Stimulated activated CD8-positive, alpha-beta memory T cell treated with anti-CD3 and anti-CD28 coated beads, Interleukin-4, amount 100 ng/mL, for 48 hours (primary cell): ENCODE data around the gene DYTN.

Experiments used
- DNase-seq: peaks from one replicate; pipeline ENCODE4 v3.0.0-alpha.2; 2020

Gene DYTN

DNA sequence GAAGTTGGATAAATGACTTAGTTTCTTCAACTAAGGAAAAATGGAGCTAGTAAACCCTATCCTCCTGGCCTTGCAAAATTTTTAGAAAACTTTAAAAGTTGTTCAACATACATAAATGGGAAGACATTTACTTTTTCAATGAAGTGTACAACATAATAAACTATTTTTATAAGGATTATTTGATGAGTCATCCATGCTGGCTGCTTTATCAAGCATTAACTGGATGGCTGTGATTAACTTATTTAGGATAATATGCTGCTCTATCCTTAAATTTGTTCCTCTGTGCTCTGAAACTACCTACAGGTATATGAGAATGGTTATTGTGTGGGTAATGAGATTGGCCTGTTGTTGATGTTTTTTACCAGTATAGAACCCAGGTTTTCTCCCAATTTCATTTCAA, 21.3 kb downstream of the DYTN start:
- DNase-seq: no peak

DNA sequence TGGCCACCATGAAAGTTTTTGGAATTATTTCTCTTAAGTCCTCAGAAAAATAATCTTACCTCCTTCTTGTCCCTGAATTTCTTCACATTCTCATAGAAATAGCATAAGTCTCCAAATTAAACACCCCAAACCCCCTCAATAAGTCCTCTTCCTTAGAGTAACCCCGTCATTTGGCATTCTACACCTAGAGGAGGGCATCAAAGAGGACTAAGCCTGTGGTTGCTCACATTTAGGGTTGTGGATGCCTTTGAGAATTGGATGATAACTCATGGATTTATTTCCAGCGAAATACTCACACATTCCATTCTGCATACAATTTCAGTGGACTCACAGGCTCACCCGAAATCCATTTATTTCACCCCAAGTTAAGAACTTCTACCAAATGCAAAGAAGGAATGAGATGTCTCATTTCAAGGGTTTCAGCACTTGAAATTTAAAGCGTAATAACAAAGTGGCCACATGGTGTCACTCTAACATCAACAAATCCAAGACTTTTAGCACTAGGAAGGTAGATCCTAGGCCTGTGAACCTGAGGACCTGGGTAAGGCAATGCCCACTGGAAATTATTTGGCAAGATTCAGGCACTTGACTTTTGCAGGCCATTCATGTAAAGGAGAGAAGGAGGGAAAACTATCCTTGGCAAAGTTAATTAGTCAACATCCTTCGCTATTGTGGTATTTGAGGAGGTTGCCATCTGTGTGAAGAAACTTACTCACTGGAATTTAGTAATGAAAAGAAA, 24.6 kb downstream of the DYTN start:
- peak; percentile 35 for DNase-seq

DNA sequence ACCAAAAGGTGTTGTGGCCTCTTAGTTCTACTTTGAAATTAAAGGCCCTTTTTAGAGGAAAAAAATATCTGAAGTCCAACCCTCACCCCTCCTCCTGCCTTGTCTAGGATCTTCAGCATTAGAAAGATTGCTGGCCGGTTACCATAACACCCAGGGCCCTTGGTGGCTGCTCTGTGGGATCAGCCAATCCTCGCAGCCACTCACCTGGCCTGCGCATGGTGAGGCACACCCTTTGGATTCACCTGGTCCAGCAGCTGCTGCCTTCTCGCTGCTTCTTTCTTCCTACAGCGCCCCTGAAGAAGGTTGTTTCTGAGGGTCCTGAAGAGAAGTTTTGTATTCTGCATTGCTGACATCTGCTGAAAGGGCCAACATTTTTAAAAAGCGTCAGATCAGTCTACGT, 25.2 kb downstream of the DYTN start:
- no peak for DNase-seq

DNA sequence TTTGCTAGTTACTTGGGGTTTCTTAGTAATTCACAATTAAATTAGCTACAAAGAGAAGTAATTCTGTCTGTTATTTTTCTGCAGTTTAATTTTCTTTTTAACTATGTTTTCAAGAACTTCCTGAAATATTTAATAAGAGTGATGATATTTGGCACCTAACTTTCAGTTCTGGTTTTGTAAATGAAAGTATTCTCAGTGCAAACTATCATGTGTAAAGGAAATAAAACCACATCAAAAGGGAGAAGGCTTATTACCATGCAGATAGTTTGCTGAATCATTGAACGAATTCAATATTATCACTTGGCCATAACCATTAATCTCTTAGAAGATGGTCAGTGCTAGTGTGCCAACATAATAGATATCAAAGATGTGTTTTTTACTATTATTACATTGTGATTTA, 29.2 kb downstream of the DYTN start:
- DNase-seq: no peak

DNA sequence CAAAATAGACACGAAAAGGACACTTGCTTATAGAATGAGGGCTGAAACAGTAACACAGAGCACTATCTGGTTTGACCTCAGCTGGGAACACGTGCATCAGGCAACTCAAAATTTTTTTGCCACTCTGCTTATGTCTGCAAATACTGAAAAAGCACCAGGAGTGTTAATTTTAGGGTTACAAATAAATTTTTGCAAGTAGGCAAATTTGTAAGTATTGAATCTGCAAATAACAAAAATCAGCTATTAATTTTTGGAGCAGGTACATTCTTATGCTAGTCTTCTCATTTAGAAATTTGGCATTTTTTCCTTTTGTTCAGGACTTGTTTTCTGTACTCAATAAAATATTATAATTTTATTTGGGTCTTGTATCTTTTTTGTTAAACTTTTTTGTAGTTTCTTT, 29.7 kb downstream of the DYTN start:
- DNase-seq: no peak

DNA sequence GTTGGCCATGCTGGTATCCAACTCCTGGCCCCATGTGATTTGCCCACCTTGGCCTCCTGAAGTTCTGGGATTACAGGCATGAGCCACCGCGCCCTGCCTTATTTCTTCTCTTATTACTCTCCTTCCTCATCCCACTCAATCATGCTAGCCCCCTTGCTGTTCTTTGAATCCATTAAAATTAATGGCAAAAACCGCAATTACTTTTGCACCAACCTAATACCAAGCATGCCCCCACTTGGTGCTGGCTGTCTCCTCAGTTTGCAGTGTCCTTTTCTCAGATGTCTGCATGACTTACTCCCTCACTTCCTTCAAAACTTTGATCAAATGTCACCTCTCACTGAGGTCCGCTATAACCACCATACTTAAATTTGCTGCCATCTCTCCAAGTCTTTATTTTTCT, 34.6 kb downstream of the DYTN start:
- DNase-seq: no peak

DNA sequence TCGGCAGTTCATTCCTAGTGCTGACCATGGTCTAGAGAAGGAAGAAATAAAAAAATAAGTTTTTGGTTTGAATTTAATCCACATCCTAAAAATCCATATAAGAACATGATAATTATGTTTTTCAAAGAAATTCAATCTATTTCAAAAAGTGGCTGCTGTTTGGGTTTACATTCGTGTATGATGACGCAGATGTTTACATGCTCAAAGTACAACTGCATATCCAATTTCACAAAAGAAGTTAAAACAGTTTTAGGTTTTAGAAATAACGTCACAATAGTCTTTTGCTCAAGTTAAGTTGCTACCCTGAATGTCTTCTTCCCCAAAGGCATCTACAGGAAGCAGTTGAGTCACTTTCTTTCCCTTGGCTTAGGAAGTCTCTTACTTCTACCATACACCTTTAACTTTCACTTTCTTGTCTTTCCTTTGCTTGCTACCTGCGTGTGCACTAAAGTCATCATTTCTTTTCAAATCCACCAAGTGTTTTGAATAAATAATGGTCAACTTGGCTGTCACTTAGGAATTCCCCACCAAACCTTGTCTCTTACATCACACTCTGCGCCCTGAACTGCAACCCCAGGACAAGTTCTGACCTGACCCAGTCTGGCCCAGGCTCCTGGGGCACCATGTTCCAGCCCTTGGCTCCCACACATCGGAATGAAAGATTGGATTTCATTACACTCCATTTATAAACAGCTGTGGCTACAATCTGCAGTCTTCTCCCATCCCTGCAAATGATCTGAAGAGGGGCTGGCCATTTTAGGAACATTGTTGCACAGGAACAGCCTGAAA, 47.5 kb downstream of the DYTN start:
- no peak for DNase-seq

DNA sequence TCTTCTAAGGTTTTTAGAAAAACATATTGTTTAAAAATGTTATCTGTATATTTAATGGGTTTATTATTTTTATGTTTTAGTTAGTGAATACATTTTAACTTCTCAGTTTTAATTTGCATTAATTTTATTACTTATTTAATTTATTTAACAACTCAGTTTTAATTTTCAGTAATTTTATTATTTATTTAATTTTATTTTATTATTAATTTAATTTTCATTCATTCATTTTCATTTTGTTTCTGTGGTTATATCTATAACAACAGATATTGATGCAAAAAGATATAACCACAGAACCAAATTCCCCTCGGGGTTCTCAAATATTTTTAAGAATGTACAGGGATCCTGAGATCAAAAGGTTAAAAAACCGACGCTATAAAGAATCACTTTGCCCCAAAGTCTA, 52.9 kb downstream of the DYTN start:
- DNase-seq: no peak

DNA sequence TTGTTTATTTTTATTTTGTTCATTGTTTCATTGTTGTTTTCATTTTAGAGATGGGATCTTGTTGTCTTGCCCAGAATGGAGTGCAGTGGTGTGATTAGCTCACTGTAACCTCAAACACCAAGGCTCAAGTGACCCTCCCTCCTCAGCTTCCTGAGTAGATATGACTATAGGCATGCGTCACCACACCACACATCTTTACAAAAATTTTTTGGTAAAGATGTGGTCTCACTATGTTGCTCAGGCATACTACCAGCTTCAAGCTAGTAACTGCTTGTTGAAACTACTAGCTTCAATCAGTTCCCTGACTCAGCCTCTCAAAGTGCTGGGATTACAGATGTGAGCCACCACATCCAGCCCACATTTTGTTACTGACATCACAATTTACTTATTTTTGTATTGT, 61.1 kb downstream of the DYTN start:
- no peak for DNase-seq

DNA sequence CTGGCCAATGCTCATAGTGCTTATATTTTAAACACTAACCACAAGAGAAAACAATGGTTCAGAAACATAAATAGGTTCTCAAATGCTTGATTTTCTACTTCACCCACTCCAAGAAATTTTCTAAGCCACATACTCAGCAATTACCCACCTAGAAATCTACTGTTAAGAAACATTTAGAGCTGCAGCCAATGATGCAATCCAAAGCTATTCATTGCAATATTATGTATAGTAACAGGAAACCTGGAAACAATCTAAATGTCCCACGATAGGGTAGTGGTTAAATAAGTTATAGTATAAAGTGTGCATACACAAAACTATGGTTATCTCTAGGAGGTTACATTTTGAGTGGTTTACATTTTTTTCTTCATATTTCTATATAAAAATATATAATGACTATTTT, 70.2 kb downstream of the DYTN start:
- DNase-seq: no peak

DNA sequence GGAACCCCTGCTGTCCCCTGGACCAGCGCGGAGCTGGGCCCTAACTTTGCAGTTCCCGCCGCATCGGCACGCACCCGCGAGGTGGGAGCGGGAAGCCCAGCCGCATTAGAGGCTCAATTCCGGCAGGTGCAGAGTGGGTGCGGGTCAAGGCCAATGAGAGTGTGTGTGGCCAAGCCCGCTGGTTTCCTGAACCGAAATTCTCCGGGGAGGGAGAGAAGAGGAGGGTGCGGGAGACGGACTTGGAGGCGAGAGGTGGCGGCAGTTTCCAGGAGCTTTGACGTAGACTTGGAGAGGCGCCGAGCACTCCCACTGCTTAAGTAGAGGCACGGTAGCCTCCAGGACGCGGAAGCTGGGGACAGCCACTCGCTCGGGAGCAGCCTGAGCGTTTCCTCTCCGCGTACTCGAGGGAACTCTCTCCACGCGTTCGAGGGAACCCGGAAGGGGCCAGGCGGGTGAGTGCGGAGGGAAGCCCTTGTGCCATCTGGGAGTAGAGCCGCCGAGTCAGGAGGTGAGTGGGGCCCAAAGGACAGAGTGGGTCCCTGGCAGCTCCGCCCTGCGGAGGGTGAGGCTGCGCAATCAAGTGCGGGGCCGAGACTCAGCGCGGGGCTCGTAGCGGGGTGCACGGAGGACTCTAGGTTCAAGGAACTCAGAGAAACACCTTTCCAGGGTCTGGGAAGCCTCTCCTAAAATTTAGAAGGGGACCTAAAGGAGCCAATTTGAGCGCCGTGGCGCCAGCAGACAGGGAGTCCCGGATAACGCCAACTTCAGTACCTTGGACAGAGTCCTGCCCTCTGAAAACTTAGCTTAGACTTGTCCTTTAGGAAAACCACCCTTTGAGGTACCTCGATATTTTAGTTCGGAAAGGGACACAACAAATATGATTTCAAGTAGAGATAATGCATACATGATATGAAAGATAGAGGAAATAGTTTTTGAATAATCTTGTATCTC, 75.8 kb downstream of the DYTN start, which contains the start of gene FAM237A:
Gene FAM237A (plus strand): TSS at position 413 of the 951 bp plus-strand sequence. CDS start 1,750 bp downstream, outside the sequence.
- peak; percentile 38 for DNase-seq

DNA sequence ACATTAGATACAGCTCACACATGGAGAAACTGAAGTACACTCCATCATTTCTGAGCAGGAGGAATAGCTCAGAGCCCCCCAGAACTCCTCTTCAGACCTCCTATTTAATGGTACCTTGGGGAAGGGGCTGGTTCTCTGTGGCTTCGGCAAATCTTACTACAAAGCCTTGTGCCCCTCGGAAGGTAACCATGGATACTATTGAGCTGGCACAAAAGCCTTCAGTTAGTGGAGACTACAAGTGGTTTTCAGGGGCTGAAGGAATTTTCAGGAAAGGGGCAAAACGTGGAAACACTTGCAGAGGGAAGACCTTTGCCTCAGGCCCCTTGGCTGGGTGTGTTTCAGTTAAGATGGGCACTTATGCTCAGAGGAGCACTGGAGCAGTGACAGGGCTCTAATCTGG, 77.0 kb downstream of the DYTN start:
- DNase-seq: no peak

DNA sequence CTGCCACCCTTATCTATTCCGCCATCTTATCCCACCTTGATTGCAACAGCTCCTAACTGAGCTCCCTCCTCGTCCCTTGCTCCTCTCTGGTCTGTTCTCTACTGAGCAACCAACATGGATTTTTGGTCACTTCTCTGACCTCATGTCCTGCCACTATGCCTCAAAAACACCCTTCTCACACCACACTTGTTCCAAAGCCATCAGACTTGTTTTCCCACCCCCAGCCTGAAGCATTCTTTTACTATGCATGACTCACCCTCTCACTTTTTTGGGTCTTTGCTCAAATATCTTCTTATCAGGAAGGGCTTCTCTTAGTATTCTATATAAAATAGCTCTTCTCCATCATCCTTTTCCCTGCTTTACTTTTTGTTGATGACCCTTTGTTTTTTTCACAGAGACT, 78.6 kb downstream of the DYTN start:
- DNase-seq: no peak

DNA sequence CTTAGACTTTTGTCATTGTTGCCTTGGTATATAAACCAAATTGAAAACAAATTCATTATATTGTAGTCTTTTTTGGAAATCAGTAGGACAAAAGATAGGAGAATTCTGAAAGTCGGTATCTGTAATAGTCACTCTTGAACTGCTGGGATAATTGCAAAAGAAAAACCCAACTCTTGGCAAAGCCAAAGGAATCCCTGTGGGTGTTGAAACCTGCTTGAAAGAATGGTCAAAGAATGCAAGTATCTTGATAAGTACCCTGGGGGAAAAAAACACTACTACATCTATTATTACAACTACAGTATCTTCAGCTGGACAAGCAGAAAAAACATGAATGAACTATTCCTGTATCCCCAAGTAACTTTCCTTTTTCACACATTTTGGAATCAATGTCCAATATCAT, 83.2 kb downstream of the DYTN start:
- no peak for DNase-seq

DNA sequence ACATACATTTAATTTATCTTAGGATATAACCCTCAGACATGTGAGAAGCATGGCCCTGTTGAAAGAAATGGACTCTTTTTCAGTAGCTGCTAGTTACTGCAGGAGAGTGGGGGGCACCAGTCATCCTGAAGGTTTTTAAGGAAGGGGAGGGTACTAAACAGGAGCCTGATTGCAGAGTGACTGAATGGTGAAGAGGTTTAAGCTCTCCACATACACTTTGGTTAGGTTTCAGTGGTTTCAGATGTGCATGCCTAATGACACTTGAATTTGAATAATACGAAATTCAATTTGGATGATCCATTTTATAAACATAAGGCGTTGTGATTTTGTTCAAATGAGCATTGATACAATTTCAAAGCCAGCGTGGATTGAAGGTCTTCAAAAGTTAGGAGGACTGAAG, 86.9 kb downstream of the DYTN start:
- no peak for DNase-seq

DNA sequence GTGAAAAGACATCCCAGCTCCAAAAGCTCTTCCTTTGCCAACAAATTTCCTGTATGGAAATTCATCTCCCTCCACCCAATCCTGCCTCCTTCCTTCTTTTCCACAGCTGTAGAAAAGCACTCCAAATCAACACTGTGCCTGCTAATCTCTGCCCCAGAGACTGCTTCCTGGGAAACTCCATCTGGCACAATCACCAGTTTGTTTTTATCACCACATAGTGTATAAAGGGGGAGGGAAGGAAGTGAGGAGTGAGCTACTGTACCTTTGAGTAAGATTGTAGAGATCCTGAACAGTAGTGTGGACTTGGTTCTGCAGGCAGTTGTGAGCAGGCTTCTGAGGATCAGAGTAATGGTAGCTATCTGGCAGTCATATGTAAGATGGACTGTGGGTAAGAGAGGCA, 90.6 kb downstream of the DYTN start:
- DNase-seq: no peak

DNA sequence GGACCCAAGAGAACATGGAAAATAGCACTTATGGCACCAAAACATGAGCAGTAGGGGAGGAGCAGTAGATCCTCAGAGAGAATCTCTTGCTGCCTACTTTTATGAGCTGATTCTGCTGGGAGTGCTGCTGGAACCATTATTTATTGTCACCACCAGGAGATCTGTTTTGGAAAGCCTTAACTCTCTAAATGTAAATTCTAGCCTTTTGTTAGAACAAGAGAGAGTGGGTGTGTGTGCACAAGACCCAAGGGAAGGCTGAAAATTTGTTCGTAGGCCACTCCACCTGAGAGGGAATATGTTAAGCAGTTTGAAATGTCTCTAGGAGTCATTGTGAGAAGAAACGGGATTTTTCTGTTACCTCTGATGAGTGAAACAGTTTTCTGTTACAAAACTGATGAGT, 92.1 kb downstream of the DYTN start:
- DNase-seq: no peak

DNA sequence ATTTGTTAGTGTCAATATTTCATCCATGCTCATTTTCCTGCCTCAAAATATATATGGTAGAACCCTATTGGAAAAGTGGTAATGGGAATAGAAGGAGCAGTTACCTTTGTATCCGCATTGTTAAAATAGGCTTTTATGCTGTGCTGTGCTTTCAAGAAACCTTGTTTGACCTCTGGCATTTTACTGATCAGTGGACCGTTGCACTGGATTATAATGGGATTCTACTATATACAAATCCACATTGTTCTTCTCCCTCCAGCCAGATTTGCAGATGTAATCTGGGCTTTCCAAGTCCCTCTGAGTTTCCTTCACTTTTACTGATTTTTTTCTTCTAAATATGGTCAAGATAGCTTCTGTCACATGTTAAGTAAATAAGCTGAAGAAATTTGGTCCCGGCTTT, 99.2 kb downstream of the DYTN start:
- DNase-seq: no peak

DNA sequence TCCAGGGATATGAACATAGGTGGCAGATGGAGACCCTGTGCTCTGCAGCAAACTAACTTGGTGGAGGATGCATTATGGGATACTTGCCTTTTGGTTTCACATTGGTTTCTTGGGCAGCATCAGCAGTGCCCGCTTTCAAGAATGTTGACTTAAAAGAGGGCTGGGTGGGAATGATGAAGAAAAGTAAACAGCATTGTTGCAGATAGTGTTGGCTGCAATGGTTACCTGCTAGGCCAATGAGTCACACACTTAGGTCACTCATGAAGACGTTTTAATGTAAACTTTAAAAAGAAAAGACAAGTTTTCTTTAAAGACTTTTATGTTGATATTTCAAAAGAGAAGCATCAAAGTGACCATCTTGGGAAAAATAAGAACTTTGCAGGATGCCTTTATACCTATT, 102.0 kb downstream of the DYTN start:
- no peak for DNase-seq

DNA sequence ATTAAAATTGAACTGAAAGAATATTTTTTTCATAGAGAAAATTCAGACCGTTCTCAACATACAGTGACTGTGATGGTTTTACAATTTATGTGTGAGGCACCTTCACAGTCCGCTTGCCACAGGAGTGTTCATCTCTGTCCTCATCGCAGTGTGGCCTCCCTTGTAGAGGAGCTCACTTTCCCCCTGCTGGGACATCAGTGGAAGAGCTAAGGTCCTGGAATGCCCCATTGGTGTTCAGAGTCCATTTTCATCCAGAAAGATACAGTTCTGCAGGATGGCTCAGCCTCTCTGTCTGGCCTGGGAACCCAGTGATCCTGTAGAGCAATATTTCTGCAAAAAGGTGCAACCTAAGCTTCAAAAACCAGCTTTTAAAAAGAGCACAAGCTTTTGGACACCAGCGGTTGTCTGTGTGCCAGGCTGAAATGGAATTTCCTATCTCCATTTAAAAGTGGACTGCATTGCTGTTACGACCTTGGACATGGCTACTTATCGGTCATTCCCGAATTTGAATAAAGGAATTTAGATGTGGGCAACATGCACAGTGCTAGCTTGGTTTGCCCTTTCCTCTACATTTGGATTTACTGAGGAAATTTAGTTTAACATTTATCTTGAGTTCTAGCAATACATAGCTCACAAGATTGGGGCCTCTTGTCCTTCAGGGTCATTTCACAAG, 102.6 kb downstream of the DYTN start:
- no peak for DNase-seq

DNA sequence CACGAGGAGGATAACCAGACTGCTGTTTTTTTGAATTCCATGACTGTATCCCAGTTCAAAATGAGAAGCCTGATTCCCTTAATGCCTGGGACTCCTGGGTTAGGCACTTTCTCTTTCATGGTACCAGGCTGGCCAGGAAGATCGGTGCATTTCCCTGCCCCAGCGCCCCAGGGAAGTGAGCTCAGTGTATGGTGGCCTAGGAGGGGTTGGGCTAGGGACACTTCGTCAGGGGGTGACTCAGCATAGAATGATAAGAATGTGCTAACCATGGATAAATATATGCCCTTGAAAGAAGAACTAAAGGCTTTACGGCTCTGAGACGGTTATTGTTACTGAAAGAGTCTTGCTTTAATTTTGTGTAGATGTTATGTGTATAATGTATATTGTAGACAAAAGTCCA, 103.4 kb downstream of the DYTN start:
- no peak for DNase-seq

DNA sequence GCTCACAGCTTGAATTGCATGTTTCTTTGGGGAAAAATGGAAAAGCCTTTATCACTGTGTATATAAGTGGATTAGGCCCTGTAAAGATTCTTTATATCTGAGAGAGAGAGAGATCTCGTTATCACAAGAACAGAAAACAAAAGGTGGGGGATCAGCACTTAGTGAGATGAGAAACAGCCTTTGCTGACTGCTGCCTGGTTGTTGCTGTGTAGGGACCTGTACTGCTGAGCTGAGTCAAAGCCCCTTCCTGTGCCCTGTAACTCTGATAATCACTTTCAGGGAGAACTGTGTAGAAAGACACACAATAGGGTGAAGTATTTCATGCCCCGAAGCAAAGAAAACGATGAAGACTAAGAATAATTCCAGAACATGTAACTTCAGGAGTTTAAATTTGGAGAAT, 106.5 kb downstream of the DYTN start:
- DNase-seq: no peak

DNA sequence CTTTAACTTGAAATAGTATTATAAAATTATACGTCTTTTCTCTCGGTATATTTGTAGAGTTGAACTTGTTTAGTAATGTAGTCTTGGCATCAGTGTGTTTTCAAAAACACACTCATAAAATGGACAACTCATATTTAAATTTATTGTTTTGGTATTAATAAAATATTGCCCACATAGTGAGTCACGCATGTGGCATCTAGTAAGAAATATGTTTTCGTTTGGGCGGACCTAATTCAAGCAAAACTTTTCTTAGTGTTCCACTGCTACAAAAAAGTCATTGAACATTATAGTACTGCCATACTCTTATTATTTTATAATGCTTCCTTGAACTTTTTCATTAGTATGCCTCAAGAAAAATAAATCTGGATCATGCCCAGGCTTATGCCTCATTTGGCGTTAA, 107.0 kb downstream of the DYTN start:
- no peak for DNase-seq
